ENCODE data around the gene SYF2. TPM values are rescaled to one million over a fixed set of nuclear protein-coding genes. Genes with fewer than 3 reads are reported as not detected.

The SYF2 gene
- total RNA-seq, 1 donor from 2014 or later, result 26.5 TPM

DNA sequence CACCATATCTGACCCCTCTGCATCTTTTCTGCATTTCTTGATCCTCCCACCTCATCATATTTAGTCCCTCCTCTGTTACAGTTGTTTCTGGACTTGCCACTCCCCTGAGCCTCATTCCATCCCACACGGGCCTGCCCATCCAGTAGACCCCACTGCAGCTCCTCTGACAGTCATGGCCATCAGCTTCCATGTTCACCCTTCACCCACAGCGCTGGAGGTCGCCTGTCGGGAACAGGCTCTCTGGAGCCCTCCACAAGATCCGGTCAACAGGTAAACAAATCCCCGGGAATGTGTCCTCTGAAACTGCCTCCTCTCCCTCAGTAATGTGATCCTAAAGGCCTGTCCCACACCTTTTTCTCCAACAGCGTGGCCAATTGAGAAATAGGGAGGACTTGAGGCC is 31.3 kb downstream of the SYF2 start:
- Mint-ChIP-seq H3K27me3 (ENCODE audit: low read depth) (peaks cover 9% of the 10 kb centered on the region), H3K27ac (ENCODE audit: unreplicated experiment) (peak overlapping the region; percentile 21), H3K4me1 (peaks cover 19% of the 10 kb centered on the region), H3K36me3 (ENCODE audit: low read depth) (no peaks in the 10 kb centered on the region), H3K9me3 (no peaks in the 10 kb centered on the region), H3K4me3 (no peak overlapping the region)
- TF ChIP-seq, protein P1, sequence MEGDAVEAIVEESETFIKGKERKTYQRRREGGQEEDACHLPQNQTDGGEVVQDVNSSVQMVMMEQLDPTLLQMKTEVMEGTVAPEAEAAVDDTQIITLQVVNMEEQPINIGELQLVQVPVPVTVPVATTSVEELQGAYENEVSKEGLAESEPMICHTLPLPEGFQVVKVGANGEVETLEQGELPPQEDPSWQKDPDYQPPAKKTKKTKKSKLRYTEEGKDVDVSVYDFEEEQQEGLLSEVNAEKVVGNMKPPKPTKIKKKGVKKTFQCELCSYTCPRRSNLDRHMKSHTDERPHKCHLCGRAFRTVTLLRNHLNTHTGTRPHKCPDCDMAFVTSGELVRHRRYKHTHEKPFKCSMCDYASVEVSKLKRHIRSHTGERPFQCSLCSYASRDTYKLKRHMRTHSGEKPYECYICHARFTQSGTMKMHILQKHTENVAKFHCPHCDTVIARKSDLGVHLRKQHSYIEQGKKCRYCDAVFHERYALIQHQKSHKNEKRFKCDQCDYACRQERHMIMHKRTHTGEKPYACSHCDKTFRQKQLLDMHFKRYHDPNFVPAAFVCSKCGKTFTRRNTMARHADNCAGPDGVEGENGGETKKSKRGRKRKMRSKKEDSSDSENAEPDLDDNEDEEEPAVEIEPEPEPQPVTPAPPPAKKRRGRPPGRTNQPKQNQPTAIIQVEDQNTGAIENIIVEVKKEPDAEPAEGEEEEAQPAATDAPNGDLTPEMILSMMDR (conservative IDR thresholded peaks at IDR 0.05), result no peak
- no peak for DNase-seq (ENCODE audit: low read depth, low spot score)

DNA sequence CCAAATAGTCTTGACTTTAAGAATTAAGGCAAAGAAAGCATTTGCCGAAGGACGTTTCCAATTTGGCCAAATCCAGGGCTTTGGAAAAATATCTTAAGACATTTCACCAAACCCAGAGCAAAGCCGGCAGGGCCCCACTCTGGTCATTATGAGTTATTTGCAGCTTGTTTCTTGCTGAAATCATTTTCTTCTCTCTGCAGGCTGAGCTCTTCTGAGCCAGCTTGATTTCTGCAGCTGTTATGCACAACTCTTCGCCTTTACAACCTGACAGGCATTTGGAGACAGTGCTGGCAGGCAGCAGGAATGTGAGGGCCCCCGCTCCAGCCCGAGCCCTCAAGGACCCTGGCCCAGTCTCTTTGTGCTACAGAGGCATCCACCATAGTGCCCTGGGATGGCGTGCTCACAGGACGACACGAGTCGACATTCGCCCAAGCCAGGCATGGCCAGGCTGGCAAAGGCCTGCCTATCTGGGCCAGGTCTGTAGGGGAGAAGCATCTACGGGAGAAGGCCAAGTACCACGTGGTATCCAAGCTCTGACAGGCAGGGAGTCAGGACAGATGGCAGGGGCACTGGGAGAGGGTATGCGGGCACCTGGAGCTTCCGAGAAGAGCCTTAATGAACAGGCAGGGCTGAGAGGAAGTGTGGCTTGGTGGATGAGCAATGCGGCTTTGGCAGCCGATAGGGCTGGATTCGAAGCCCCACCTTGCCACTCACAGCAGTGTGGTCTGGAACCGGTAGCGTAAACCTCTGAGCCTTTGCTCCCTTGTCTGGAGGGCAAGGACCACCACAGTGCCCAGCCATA is 32.3 kb downstream of the SYF2 start:
- Mint-ChIP-seq H3K4me3 (no peak overlapping the region), H3K9me3 (no peaks in the 10 kb centered on the region), H3K36me3 (ENCODE audit: low read depth) (no peaks in the 10 kb centered on the region), H3K4me1 (peaks cover 19% of the 10 kb centered on the region), H3K27me3 (ENCODE audit: low read depth) (peaks cover 9% of the 10 kb centered on the region), H3K27ac (ENCODE audit: unreplicated experiment) (no peak overlapping the region)
- no peak for DNase-seq (ENCODE audit: low read depth, low spot score)
- TF ChIP-seq, protein P1 (conservative IDR thresholded peaks at IDR 0.05), result no peak

- no peaks in the 10 kb centered on the region for H3K36me3 Mint-ChIP-seq (ENCODE audit: low read depth)
- DNase-seq (ENCODE audit: low read depth, low spot score), result no peak
- H3K4me1 Mint-ChIP-seq, result peaks cover 19% of the 10 kb centered on the region
- no peak overlapping the region for H3K4me3 Mint-ChIP-seq
- TF ChIP-seq, protein P1 (conservative IDR thresholded peaks at IDR 0.05), result no peak
- H3K27ac Mint-ChIP-seq (ENCODE audit: unreplicated experiment), result no peak overlapping the region
- no peaks in the 10 kb centered on the region for H3K9me3 Mint-ChIP-seq
- H3K27me3 Mint-ChIP-seq (ENCODE audit: low read depth), result peaks cover 7% of the 10 kb centered on the region
Measured at GRCh38 chr1:25198663-25199252, 33.5 kb downstream of the SYF2 start.

DNA sequence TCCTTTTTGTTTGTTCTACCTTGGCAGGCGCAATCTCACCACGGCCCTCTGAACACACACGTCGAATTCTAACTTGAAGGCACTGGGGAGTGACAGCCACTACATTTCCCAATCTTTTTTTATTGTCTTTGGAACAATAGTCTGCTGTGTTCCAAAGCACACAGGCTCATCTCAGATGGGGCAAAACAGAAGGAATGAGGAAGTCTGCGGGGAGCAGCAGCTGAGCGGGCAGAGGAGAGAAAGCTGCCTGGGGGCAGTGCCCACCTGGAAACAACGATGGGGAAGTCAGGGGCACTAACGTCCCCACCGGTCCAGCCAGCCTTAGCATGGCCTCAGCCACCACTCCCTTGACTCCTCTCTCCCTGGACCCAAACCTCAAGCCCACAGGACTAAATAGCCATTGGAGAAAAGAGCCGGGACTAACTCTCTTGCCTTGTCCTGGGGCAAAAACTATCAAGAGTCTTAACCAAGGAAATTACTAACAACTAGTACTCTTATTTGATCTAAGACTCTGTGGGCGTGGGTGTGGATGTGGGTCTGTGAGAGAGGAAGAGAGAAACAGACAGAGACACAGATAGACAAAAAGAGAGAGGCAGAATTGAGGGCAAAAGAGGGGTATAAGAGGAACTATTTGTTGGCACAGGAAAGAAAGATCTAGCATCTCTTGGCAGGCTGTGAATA is 34.2 kb downstream of the SYF2 start:
- TF ChIP-seq, protein P1 (conservative IDR thresholded peaks at IDR 0.05), result no peak
- Mint-ChIP-seq H3K27ac (ENCODE audit: unreplicated experiment) (no peak overlapping the region), H3K36me3 (ENCODE audit: low read depth) (no peaks in the 10 kb centered on the region), H3K4me3 (no peak overlapping the region), H3K4me1 (peaks cover 19% of the 10 kb centered on the region), H3K27me3 (ENCODE audit: low read depth) (peaks cover 7% of the 10 kb centered on the region), H3K9me3 (no peaks in the 10 kb centered on the region)
- DNase-seq (ENCODE audit: low read depth, low spot score), result no peak

- H3K4me1 Mint-ChIP-seq, result peaks cover 19% of the 10 kb centered on the region
- TF ChIP-seq, protein P1 (conservative IDR thresholded peaks at IDR 0.05), result no peak
- no peaks in the 10 kb centered on the region for H3K36me3 Mint-ChIP-seq (ENCODE audit: low read depth)
- H3K4me3 Mint-ChIP-seq, result no peak overlapping the region
- no peak overlapping the region for H3K27ac Mint-ChIP-seq (ENCODE audit: unreplicated experiment)
- DNase-seq (ENCODE audit: low read depth, low spot score), result no peak
- H3K27me3 Mint-ChIP-seq (ENCODE audit: low read depth), result peaks cover 7% of the 10 kb centered on the region
- no peaks in the 10 kb centered on the region for H3K9me3 Mint-ChIP-seq
Measured at GRCh38 chr1:25197235-25197975, 34.9 kb downstream of the SYF2 start.

Data from neural crest cell (in vitro differentiated cells).